Neutrophil (primary cell): ENCODE data around the gene EFS.
A peak's percentile ranks its signal among the peaks of the same experiment; 100 is the strongest.

Experiments used
- H3K27ac ChIP-seq: fragments of 200-600 bp; sonication (generic); 2 replicates; pipeline ENCODE4 v1.5.1; 2016; ENCODE audit warnings: mild to moderate bottlenecking, moderate library complexity
- H3K27me3 ChIP-seq: fragments of 200-600 bp; sonication (generic); 2 replicates; pipeline ENCODE4 v1.6.0; 2016; ENCODE audit warnings: mild to moderate bottlenecking
- H3K36me3 ChIP-seq: fragments of 200-600 bp; sonication (generic); 2 replicates; pipeline ENCODE4 v1.5.1; 2017
- H3K4me1 ChIP-seq, 2 experiments: fragments of 200-600 bp in 1 of 2; sonication (generic) in 1 of 2; 1 replicate in 1 of 2; 2 replicates in 1 of 2; pipeline versions ENCODE4 v1.5.1 to v1.6.1; 2013 to 2016; ENCODE audit warnings: low read depth in 1 of 2, low read length in 1 of 2, mild to moderate bottlenecking in 1 of 2, moderate library complexity in 1 of 2; ENCODE audit not compliant: control insufficient read depth in 1 of 2, insufficient read depth in 1 of 2
- H3K4me3 ChIP-seq, 2 experiments: fragments of 200-600 bp in 1 of 2; sonication (generic) in 1 of 2; 1 replicate in 1 of 2; 2 replicates in 1 of 2; pipeline ENCODE4 v1.5.1; 2013 to 2016; ENCODE audit warnings: low read depth in 1 of 2, low read length in 1 of 2, mild to moderate bottlenecking in 1 of 2, moderate library complexity in 1 of 2
- H3K9me3 ChIP-seq: fragments of 200-600 bp; sonication (generic); 2 replicates; pipeline ENCODE4 v1.5.1; 2016
- CTCF ChIP-seq: fragments of 200-600 bp; sonication (generic); IDR thresholded peaks from 2 replicates; pipeline ENCODE4 v1.5.1; 2016; ENCODE audit warnings: antibody characterized with exemption

EFS gene

GRCh38 chr14:23324993-23325392 is 40.0 kb downstream of the EFS start:
- Histone ChIP-seq H3K4me3 (no peak overlapping the region), H3K9me3 (no peaks in the 10 kb centered on the region), H3K36me3 (peaks cover 38% of the 10 kb centered on the region), H3K27me3 (no peaks in the 10 kb centered on the region), H3K27ac (no peak overlapping the region), H3K4me1 (peaks cover 22 to 23% of the 10 kb centered on the region in 2 experiments)
- TF ChIP-seq CTCF: no peak

- Histone ChIP-seq H3K27me3 (no peaks in the 10 kb centered on the region), H3K4me1 (peaks cover 24 to 25% of the 10 kb centered on the region in 2 experiments), H3K4me3 (no peak overlapping the region), H3K27ac (no peak overlapping the region), H3K9me3 (no peaks in the 10 kb centered on the region), H3K36me3 (peaks cover 38% of the 10 kb centered on the region)
- TF ChIP-seq CTCF: no peak
These were observed 40.5 kb downstream of the EFS start for GRCh38 chr14:23324455-23324846.

GRCh38 chr14:23323838-23324454 is 41.0 kb downstream of the EFS start:
- Histone ChIP-seq H3K27ac (no peak overlapping the region), H3K27me3 (no peaks in the 10 kb centered on the region), H3K36me3 (peaks cover 38% of the 10 kb centered on the region), H3K9me3 (no peaks in the 10 kb centered on the region), H3K4me3 (no peak overlapping the region), H3K4me1 (peaks cover 24 to 25% of the 10 kb centered on the region in 2 experiments)
- TF ChIP-seq CTCF: no peak

- Histone ChIP-seq H3K4me3 (peak overlapping the region; percentile 74 to 97), H3K27me3 (no peaks in the 10 kb centered on the region), H3K4me1 (peaks cover 24 to 25% of the 10 kb centered on the region in 2 experiments), H3K9me3 (no peaks in the 10 kb centered on the region), H3K36me3 (peaks cover 38% of the 10 kb centered on the region), H3K27ac (peak overlapping the region; percentile 94)
- no peak for TF ChIP-seq CTCF
These were observed 42.1 kb downstream of the EFS start for GRCh38 chr14:23322568-23323517.

- no peaks in the 10 kb centered on the region for H3K9me3 ChIP-seq
- no peaks in the 10 kb centered on the region for H3K27me3 ChIP-seq
- TF ChIP-seq CTCF: no peak
- H3K36me3 ChIP-seq: peaks cover 38% of the 10 kb centered on the region
- peaks cover 24 to 25% of the 10 kb centered on the region in 2 experiments for H3K4me1 ChIP-seq
- peak overlapping the region; percentile 94 for H3K27ac ChIP-seq
- peak overlapping the region; percentile 74 to 97 for H3K4me3 ChIP-seq
These were observed 43.1 kb downstream of the EFS start for GRCh38 chr14:23321572-23322547.
